Activated CD4-positive, alpha-beta T cell treated with anti-CD3 and anti-CD28 coated beads, Interleukin-2, amount 50 U/mL, for 1 hour (primary cell): ENCODE results near the gene CPT1A.

Experiments
- DNase-seq: peaks from one replicate; pipeline ENCODE4 v3.0.0-alpha.2; 2020

CPT1A gene

GRCh38 chr11:68828957-68829356 lies 12.8 kb downstream of the CPT1A start:
- no peak for DNase-seq

- no peak for DNase-seq
These were observed 13.4 kb downstream of the CPT1A start for GRCh38 chr11:68828155-68828931.

- DNase-seq: no peak
These were observed 14.0 kb downstream of the CPT1A start for GRCh38 chr11:68827733-68828132.

GRCh38 chr11:68826726-68827125 lies 15.0 kb downstream of the CPT1A start:
- no peak for DNase-seq

- peak; percentile 38 for DNase-seq
These were observed 16.1 kb downstream of the CPT1A start for GRCh38 chr11:68825571-68825970.

- no peak for DNase-seq
These were observed 19.2 kb downstream of the CPT1A start for GRCh38 chr11:68822546-68822945.

- DNase-seq: no peak
These were observed 20.0 kb downstream of the CPT1A start for GRCh38 chr11:68821670-68822069.

- no peak for DNase-seq
These were observed 22.4 kb downstream of the CPT1A start for GRCh38 chr11:68819362-68819761.

GRCh38 chr11:68818181-68818580 lies 23.5 kb downstream of the CPT1A start:
- DNase-seq: no peak

GRCh38 chr11:68817554-68817953 lies 24.2 kb downstream of the CPT1A start:
- no peak for DNase-seq

- no peak for DNase-seq
These were observed 24.7 kb downstream of the CPT1A start for GRCh38 chr11:68816917-68817419.

- no peak for DNase-seq
These were observed 25.4 kb downstream of the CPT1A start for GRCh38 chr11:68816251-68816776.

GRCh38 chr11:68813773-68814172 lies 27.9 kb downstream of the CPT1A start:
- no peak for DNase-seq

- DNase-seq: no peak
These were observed 29.2 kb downstream of the CPT1A start for GRCh38 chr11:68812526-68812925.

- no peak for DNase-seq
These were observed 31.6 kb downstream of the CPT1A start for GRCh38 chr11:68810164-68810563.

- DNase-seq: no peak
These were observed 32.2 kb downstream of the CPT1A start for GRCh38 chr11:68809506-68809905.

GRCh38 chr11:68808787-68809186 lies 32.9 kb downstream of the CPT1A start:
- DNase-seq: no peak

GRCh38 chr11:68806931-68807844 lies 34.5 kb downstream of the CPT1A start:
- no peak for DNase-seq

GRCh38 chr11:68804786-68805185 lies 36.9 kb downstream of the CPT1A start:
- DNase-seq: no peak

- no peak for DNase-seq
These were observed 38.0 kb downstream of the CPT1A start for GRCh38 chr11:68803766-68804165.

GRCh38 chr11:68798221-68798813 lies 43.4 kb downstream of the CPT1A start:
- peak; percentile 54 for DNase-seq

- no peak for DNase-seq
These were observed 44.9 kb downstream of the CPT1A start for GRCh38 chr11:68796801-68797200.

- DNase-seq: no peak
These were observed 49.2 kb downstream of the CPT1A start for GRCh38 chr11:68792400-68792966.
